ENCODE measurements around the gene TCEAL1. TPM values are rescaled to one million over a fixed set of nuclear protein-coding genes. Genes with fewer than 3 reads are reported as not detected.
A peak's percentile ranks its signal among the peaks of the same experiment; 100 is the strongest.
"Not testable (repeated sequence)": the region's sequence is repeated elsewhere in the genome, so short reads cannot be mapped to it uniquely, and the experiment has no call there.

The TCEAL1 gene
- total and polyA plus RNA-seq, 2 donors: 14.9 to 55.7 TPM

GRCh38 chrX:103626855-103627254 lies 1.9 kb upstream of the TCEAL1 start:
- H3K27me3 ChIP-seq (ENCODE audit: control insufficient read depth in 2 of 2, insufficient read depth in 1 of 2, low read length in 1 of 2): peaks cover 0 to 15% of the 10 kb centered on the region in 2 donors
- no peak overlapping the region for H3K27ac ChIP-seq (ENCODE audit: low read depth in 1 of 2, low read length in 1 of 2)
- DNase-seq (ENCODE audit: low read depth in 6 of 9, low spot score in 9 of 9): no peak
- no peak overlapping the region for H3K4me3 ChIP-seq (ENCODE audit: low read length in 2 of 2)
- no peaks in the 10 kb centered on the region for H3K9me3 ChIP-seq (ENCODE audit: control insufficient read depth in 2 of 2, insufficient read depth in 1 of 2, low read length in 1 of 2)
- peaks cover 0 to 4% of the 10 kb centered on the region in 2 donors for H3K4me1 ChIP-seq (ENCODE audit: control insufficient read depth in 2 of 2, insufficient read depth in 2 of 2, low read length in 2 of 2)
- H3K36me3 ChIP-seq (ENCODE audit: control insufficient read depth in 2 of 2, insufficient read depth in 2 of 2, low read length in 1 of 2): no peaks in the 10 kb centered on the region

GRCh38 chrX:103629318-103630170 lies 769 bp downstream of the TCEAL1 start:
- Histone ChIP-seq H3K36me3 (ENCODE audit: control insufficient read depth in 2 of 2, insufficient read depth in 2 of 2, low read length in 1 of 2) (no peaks in the 10 kb centered on the region), H3K4me1 (ENCODE audit: control insufficient read depth in 2 of 2, insufficient read depth in 2 of 2, low read length in 2 of 2) (peaks cover 0 to 4% of the 10 kb centered on the region in 2 donors), H3K27ac (ENCODE audit: low read depth in 1 of 2, low read length in 1 of 2) (peak overlapping the region; percentile 62 to 70), H3K4me3 (ENCODE audit: low read length in 2 of 2) (peak overlapping the region; percentile 63 to 65), H3K27me3 (ENCODE audit: control insufficient read depth in 2 of 2, insufficient read depth in 1 of 2, low read length in 1 of 2) (peaks cover 0 to 15% of the 10 kb centered on the region in 2 donors), H3K9me3 (ENCODE audit: control insufficient read depth in 2 of 2, insufficient read depth in 1 of 2, low read length in 1 of 2) (no peaks in the 10 kb centered on the region)
- WGBS: under 1% methylated on average over 49 of the region's 49 CpGs
- DNase-seq (ENCODE audit: low read depth in 6 of 9, low spot score in 9 of 9): peak in 5 of 9 donors; percentile 1 to 47 (median 10)

GRCh38 chrX:103630171-103630511 lies 1.4 kb downstream of the TCEAL1 start:
- Histone ChIP-seq H3K9me3 (ENCODE audit: control insufficient read depth in 2 of 2, insufficient read depth in 1 of 2, low read length in 1 of 2) (no peaks in the 10 kb centered on the region), H3K27me3 (ENCODE audit: control insufficient read depth in 2 of 2, insufficient read depth in 1 of 2, low read length in 1 of 2) (peaks cover 0 to 15% of the 10 kb centered on the region in 2 donors), H3K36me3 (ENCODE audit: control insufficient read depth in 2 of 2, insufficient read depth in 2 of 2, low read length in 1 of 2) (no peaks in the 10 kb centered on the region), H3K4me1 (ENCODE audit: control insufficient read depth in 2 of 2, insufficient read depth in 2 of 2, low read length in 2 of 2) (peaks cover 0 to 4% of the 10 kb centered on the region in 2 donors), H3K4me3 (ENCODE audit: low read length in 2 of 2) (peak overlapping the region; percentile 63 to 65), H3K27ac (ENCODE audit: low read depth in 1 of 2, low read length in 1 of 2) (peak overlapping the region; percentile 60 to 62)
- no peak for DNase-seq (ENCODE audit: low read depth in 6 of 9, low spot score in 9 of 9)
- WGBS: 37% methylated on average over 6 of the region's 6 CpGs

GRCh38 chrX:103631145-103631544 lies 2.4 kb downstream of the TCEAL1 start:
- H3K27me3 ChIP-seq (ENCODE audit: control insufficient read depth in 2 of 2, insufficient read depth in 1 of 2, low read length in 1 of 2): peaks cover 0 to 15% of the 10 kb centered on the region in 2 donors
- WGBS: over 99% methylated on average over 5 of the region's 5 CpGs
- peaks cover 0 to 4% of the 10 kb centered on the region in 2 donors for H3K4me1 ChIP-seq (ENCODE audit: control insufficient read depth in 2 of 2, insufficient read depth in 2 of 2, low read length in 2 of 2)
- no peaks in the 10 kb centered on the region for H3K9me3 ChIP-seq (ENCODE audit: control insufficient read depth in 2 of 2, insufficient read depth in 1 of 2, low read length in 1 of 2)
- H3K27ac ChIP-seq (ENCODE audit: low read depth in 1 of 2, low read length in 1 of 2): no peak overlapping the region
- no peaks in the 10 kb centered on the region for H3K36me3 ChIP-seq (ENCODE audit: control insufficient read depth in 2 of 2, insufficient read depth in 2 of 2, low read length in 1 of 2)
- no peak for DNase-seq (ENCODE audit: low read depth in 6 of 9, low spot score in 9 of 9)
- H3K4me3 ChIP-seq (ENCODE audit: low read length in 2 of 2): no peak overlapping the region

- DNase-seq (ENCODE audit: low read depth in 6 of 9, low spot score in 9 of 9): no peak
- Histone ChIP-seq H3K36me3 (ENCODE audit: control insufficient read depth in 2 of 2, insufficient read depth in 2 of 2, low read length in 1 of 2) (no peaks in the 10 kb centered on the region), H3K4me1 (ENCODE audit: control insufficient read depth in 2 of 2, insufficient read depth in 2 of 2, low read length in 2 of 2) (no peaks in the 10 kb centered on the region), H3K4me3 (ENCODE audit: low read length in 2 of 2) (no peak overlapping the region), H3K9me3 (ENCODE audit: control insufficient read depth in 2 of 2, insufficient read depth in 1 of 2, low read length in 1 of 2) (no peaks in the 10 kb centered on the region), H3K27ac (ENCODE audit: low read depth in 1 of 2, low read length in 1 of 2) (no peak overlapping the region), H3K27me3 (ENCODE audit: control insufficient read depth in 2 of 2, insufficient read depth in 1 of 2, low read length in 1 of 2) (no peaks in the 10 kb centered on the region)
- WGBS: 98% methylated on average over 2 of the region's 2 CpGs
These were observed 6.7 kb downstream of the TCEAL1 start for GRCh38 chrX:103635436-103635835.

GRCh38 chrX:103637604-103638338 lies 9.0 kb downstream of the TCEAL1 start:
- Histone ChIP-seq H3K9me3 (ENCODE audit: control insufficient read depth in 2 of 2, insufficient read depth in 1 of 2, low read length in 1 of 2) (no peaks in the 10 kb centered on the region), H3K4me3 (ENCODE audit: low read length in 2 of 2) (no peak overlapping the region), H3K4me1 (ENCODE audit: control insufficient read depth in 2 of 2, insufficient read depth in 2 of 2, low read length in 2 of 2) (no peaks in the 10 kb centered on the region), H3K27me3 (ENCODE audit: control insufficient read depth in 2 of 2, insufficient read depth in 1 of 2, low read length in 1 of 2) (no peaks in the 10 kb centered on the region), H3K36me3 (ENCODE audit: control insufficient read depth in 2 of 2, insufficient read depth in 2 of 2, low read length in 1 of 2) (no peaks in the 10 kb centered on the region), H3K27ac (ENCODE audit: low read depth in 1 of 2, low read length in 1 of 2) (no peak overlapping the region)
- 96% methylated on average over 2 of the region's 2 CpGs for WGBS
- no peak for DNase-seq (ENCODE audit: low read depth in 6 of 9, low spot score in 9 of 9)

GRCh38 chrX:103638479-103639346 lies 9.9 kb downstream of the TCEAL1 start:
- WGBS: 78% methylated on average over 6 of the region's 6 CpGs
- not testable (repeated sequence) for H3K4me3 ChIP-seq (ENCODE audit: low read length in 2 of 2)

GRCh38 chrX:103640401-103641155 lies 11.8 kb downstream of the TCEAL1 start:
- no peaks in the 10 kb centered on the region for H3K9me3 ChIP-seq (ENCODE audit: control insufficient read depth in 2 of 2, insufficient read depth in 1 of 2, low read length in 1 of 2)
- no peaks in the 10 kb centered on the region for H3K27me3 ChIP-seq (ENCODE audit: control insufficient read depth in 2 of 2, insufficient read depth in 1 of 2, low read length in 1 of 2)
- no peak overlapping the region for H3K27ac ChIP-seq (ENCODE audit: low read depth in 1 of 2, low read length in 1 of 2)
- no peak for DNase-seq (ENCODE audit: low read depth in 6 of 9, low spot score in 9 of 9)
- H3K4me1 ChIP-seq (ENCODE audit: control insufficient read depth in 2 of 2, insufficient read depth in 2 of 2, low read length in 2 of 2): no peaks in the 10 kb centered on the region
- 94% methylated on average over 4 of the region's 4 CpGs for WGBS
- no peaks in the 10 kb centered on the region for H3K36me3 ChIP-seq (ENCODE audit: control insufficient read depth in 2 of 2, insufficient read depth in 2 of 2, low read length in 1 of 2)
- no peak overlapping the region for H3K4me3 ChIP-seq (ENCODE audit: low read length in 2 of 2)

More at GRCh38 chrX:103638479-103639346, 9.9 kb downstream of the TCEAL1 start:
- H3K36me3 ChIP-seq (ENCODE audit: control insufficient read depth in 2 of 2, insufficient read depth in 2 of 2, low read length in 1 of 2); DNase-seq (ENCODE audit: low read depth in 6 of 9, low spot score in 9 of 9); H3K27me3 ChIP-seq (ENCODE audit: control insufficient read depth in 2 of 2, insufficient read depth in 1 of 2, low read length in 1 of 2); H3K9me3 ChIP-seq (ENCODE audit: control insufficient read depth in 2 of 2, insufficient read depth in 1 of 2, low read length in 1 of 2); H3K4me1 ChIP-seq (ENCODE audit: control insufficient read depth in 2 of 2, insufficient read depth in 2 of 2, low read length in 2 of 2); H3K27ac ChIP-seq (ENCODE audit: low read depth in 1 of 2, low read length in 1 of 2): not testable (repeated sequence)
